H1 (cell line): Measurements from ENCODE around the gene LIN28B. TPM values are rescaled to one million over a fixed set of nuclear protein-coding genes. Genes with fewer than 3 reads are reported as not detected.

Experiments
- CHD7 ChIP-seq: fragments of 300-600 bp; sonication (generic); IDR thresholded peaks from 2 replicates; pipeline ENCODE4 v1.7.1; 2012; ENCODE audit warnings: low read length, moderate library complexity, mild to moderate bottlenecking, inconsistent platforms; ENCODE audit not compliant: insufficient replicate concordance
- KDM1A ChIP-seq: fragments of 200-600, 300-600 bp; sonication (generic); IDR thresholded peaks from 2 replicates; pipeline ENCODE4 v1.7.1; 2016; ENCODE audit warnings: mild to moderate bottlenecking, low read length, borderline replicate concordance
- polyA plus RNA-seq, 7 experiments: library from polyadenylated mRNA; depleted of rRNA in 3 of 7; stranded (reverse) in 5 of 7; unstranded in 2 of 7; fragments of >200 nt in 5 of 7; fragments of 200-250 nt in 2 of 7; gene quantifications; 1 replicate in 5 of 7; 2 replicates in 1 of 7; 4 replicates in 1 of 7; pipeline versions ENCODE4 v1.2.1 to v1.2.3, GENCODE V29; 2011 to 2013; ENCODE audit warnings: missing spikeins in 2 of 7, mixed read lengths in 2 of 7
- total RNA-seq: library from RNA; stranded (reverse); fragmentation: NEBNext Ultra II Directional; extraction: Animal tissue kit (Norgen Biotek cat#: 25700); gene quantifications from 2 replicates; pipeline ENCODE4 v1.2.1, GENCODE V29; 2021

LIN28B gene
- total and polyA plus RNA-seq, 2 of the 8 experiments (the other 6 are each of a cell fraction or from before 2014, with no cell fraction given) = 27.4 to 94.7 TPM

- TF ChIP-seq CHD7 (no peak), KDM1A (no peak)
Measured at GRCh38 chr6:105109955-105110895, 153.3 kb downstream of the LIN28B start (continued).
